ENCODE results near the gene GFOD2.

The GFOD2 gene

GRCh38 chr16:67731071-67731752, 12.1 kb upstream of the GFOD2 start:
- no peak for DNase-seq

- no peak for DNase-seq
Observed at GRCh38 chr16:67730326-67730725, 11.2 kb upstream of the GFOD2 start.

GRCh38 chr16:67729636-67730248, 10.6 kb upstream of the GFOD2 start:
- DNase-seq = no peak

GRCh38 chr16:67727521-67728485, 8.7 kb upstream of the GFOD2 start:
- DNase-seq = no peak

GRCh38 chr16:67726106-67727034, 7.3 kb upstream of the GFOD2 start:
- no peak for DNase-seq

GRCh38 chr16:67723911-67724305, 4.8 kb upstream of the GFOD2 start:
- no peak for DNase-seq

- no peak for DNase-seq
Observed at GRCh38 chr16:67723151-67723910, 4.2 kb upstream of the GFOD2 start.

- DNase-seq = no peak
Observed at GRCh38 chr16:67720236-67720635, 1.1 kb upstream of the GFOD2 start.

- DNase-seq = no peak
Observed at GRCh38 chr16:67719778-67720144, 645 bp upstream of the GFOD2 start.

GRCh38 chr16:67718668-67719047, 458 bp downstream of the GFOD2 start:
- DNase-seq = no peak

GRCh38 chr16:67716097-67716496, 3.0 kb downstream of the GFOD2 start:
- no peak for DNase-seq

- DNase-seq = no peak
Observed at GRCh38 chr16:67714522-67714921, 4.6 kb downstream of the GFOD2 start.

GRCh38 chr16:67713647-67714273, 5.4 kb downstream of the GFOD2 start:
- DNase-seq = no peak

- DNase-seq = no peak
Observed at GRCh38 chr16:67710607-67711006, 8.5 kb downstream of the GFOD2 start.

- DNase-seq = no peak
Observed at GRCh38 chr16:67709050-67709449, 10.1 kb downstream of the GFOD2 start.

GRCh38 chr16:67708368-67708771, 10.7 kb downstream of the GFOD2 start:
- no peak for DNase-seq

- no peak for DNase-seq
Observed at GRCh38 chr16:67707790-67708189, 11.3 kb downstream of the GFOD2 start.

- no peak for DNase-seq
Observed at GRCh38 chr16:67707210-67707609, 11.9 kb downstream of the GFOD2 start.

GRCh38 chr16:67704110-67704509, 15.0 kb downstream of the GFOD2 start:
- DNase-seq = no peak

GRCh38 chr16:67703626-67704025, 15.5 kb downstream of the GFOD2 start:
- DNase-seq = no peak

GRCh38 chr16:67702130-67702529, 17.0 kb downstream of the GFOD2 start:
- DNase-seq = no peak
